Activated CD4-positive, alpha-beta T cell treated with anti-CD3 and anti-CD28 coated beads, Interleukin-2, amount 50 U/mL, for 48 hours (primary cell): Measurements from ENCODE around the gene UNC5C.

Source experiments
- DNase-seq, 2 experiments: peaks; one replicate each; pipeline ENCODE4 v3.0.0-alpha.2; 2020

UNC5C gene

GRCh38 chr4:95546221-95546620 is 2.6 kb downstream of the UNC5C start:
- DNase-seq, result no peak

- DNase-seq, result no peak
Measured at GRCh38 chr4:95545546-95545945, 3.2 kb downstream of the UNC5C start.

- DNase-seq, result no peak
Measured at GRCh38 chr4:95544113-95545103, 4.4 kb downstream of the UNC5C start.

GRCh38 chr4:95541889-95542607 is 6.7 kb downstream of the UNC5C start:
- DNase-seq, result no peak

- no peak for DNase-seq
Measured at GRCh38 chr4:95541094-95541493, 7.7 kb downstream of the UNC5C start.

GRCh38 chr4:95540227-95540626 is 8.5 kb downstream of the UNC5C start:
- no peak for DNase-seq

- DNase-seq, result no peak
Measured at GRCh38 chr4:95539106-95539505, 9.7 kb downstream of the UNC5C start.

GRCh38 chr4:95537863-95538488 is 10.8 kb downstream of the UNC5C start:
- no peak for DNase-seq

- no peak for DNase-seq
Measured at GRCh38 chr4:95537191-95537590, 11.6 kb downstream of the UNC5C start.

- DNase-seq, result no peak
Measured at GRCh38 chr4:95536650-95537049, 12.1 kb downstream of the UNC5C start.

- no peak for DNase-seq
Measured at GRCh38 chr4:95535180-95535579, 13.6 kb downstream of the UNC5C start.

GRCh38 chr4:95534032-95534431 is 14.7 kb downstream of the UNC5C start:
- no peak for DNase-seq

GRCh38 chr4:95533254-95533653 is 15.5 kb downstream of the UNC5C start:
- no peak for DNase-seq

- DNase-seq, result no peak
Measured at GRCh38 chr4:95532305-95532704, 16.5 kb downstream of the UNC5C start.

- no peak for DNase-seq
Measured at GRCh38 chr4:95531141-95531540, 17.6 kb downstream of the UNC5C start.

GRCh38 chr4:95529946-95530345 is 18.8 kb downstream of the UNC5C start:
- DNase-seq, result no peak

- no peak for DNase-seq
Measured at GRCh38 chr4:95528388-95528948, 20.3 kb downstream of the UNC5C start.

GRCh38 chr4:95526075-95526474 is 22.7 kb downstream of the UNC5C start:
- no peak for DNase-seq

GRCh38 chr4:95524729-95525128 is 24.0 kb downstream of the UNC5C start:
- no peak for DNase-seq

- DNase-seq, result no peak
Measured at GRCh38 chr4:95524184-95524583, 24.6 kb downstream of the UNC5C start.

GRCh38 chr4:95522682-95523530 is 25.9 kb downstream of the UNC5C start:
- no peak for DNase-seq
